K562 (cell line): ENCODE measurements around the gene IFITM2. TPM values are rescaled to one million over a fixed set of nuclear protein-coding genes. Genes with fewer than 3 reads are reported as not detected.

ENCODE experiments used
- ADNP ChIP-seq: fragments of 200-800 bp; sonication (Bioruptor generic); IDR thresholded peaks from 2 replicates; pipeline ENCODE4 v1.6.1; 2016; ENCODE audit warnings: missing genetic modification characterization, missing compliant biosample characterization
- BACH1 ChIP-seq: fragments of 200-800 bp; sonication (Bioruptor generic); IDR thresholded peaks from 2 replicates; pipeline ENCODE4 v1.6.1; 2016; ENCODE audit warnings: missing genetic modification characterization, missing compliant biosample characterization
- CBX3 ChIP-seq, 2 experiments: IDR thresholded peaks; 1 replicate in 1 of 2; 2 replicates in 1 of 2; pipeline ENCODE4 v1.6.1; 2012; ENCODE audit warnings: inconsistent platforms in 2 of 2, low read length in 2 of 2, borderline replicate concordance in 1 of 2, control low read depth in 1 of 2
- EP300 ChIP-seq: IDR thresholded peaks from 2 replicates; pipeline ENCODE4 v1.6.1; 2012; ENCODE audit warnings: low read length, improper control_type of control experiment
- HNRNPH1 ChIP-seq: fragments of 200-400 bp; formaldehyde crosslinking; optimal IDR thresholded peaks from 2 replicates; pipeline ENCODE3; 2017; ENCODE audit warnings: low read depth, mild to moderate bottlenecking, low read length, moderate library complexity
- MAFF ChIP-seq: IDR thresholded peaks from 2 replicates; pipeline ENCODE4 v1.6.1; 2012; ENCODE audit warnings: low read length, improper control_type of control experiment
- MIER1 ChIP-seq: fragments of 450-650 bp; IDR thresholded peaks from 2 replicates; pipeline ENCODE4 v1.6.1; 2016; ENCODE audit warnings: antibody characterized with exemption, mild to moderate bottlenecking, low read depth
- MLLT1 ChIP-seq, 2 experiments: fragments of 450-650 bp; IDR thresholded peaks; 2 replicates each; pipeline ENCODE4 v1.6.1; 2016
- NRF1 ChIP-seq, 2 experiments: fragments of 450-650 bp; IDR thresholded peaks in 1 of 2; conservative IDR thresholded peaks in 1 of 2; 2 replicates each; pipeline ENCODE4 v1.6.1; 2014; ENCODE audit warnings: mild to moderate bottlenecking in 2 of 2
- PML ChIP-seq: IDR thresholded peaks from 2 replicates; pipeline ENCODE4 v1.6.1; 2012; ENCODE audit warnings: low read length, inconsistent platforms
- PRDM10 ChIP-seq: fragments of 450-650 bp; IDR thresholded peaks from 2 replicates; pipeline ENCODE4 v1.6.1; 2018; ENCODE audit not compliant: partially characterized antibody
- RFX1 ChIP-seq: fragments of 450-650 bp; IDR thresholded peaks from 2 replicates; pipeline ENCODE4 v1.6.1; 2016; ENCODE audit warnings: mild to moderate bottlenecking, moderate library complexity
- SMAD1 ChIP-seq: fragments of 150-350 bp; IDR thresholded peaks from 2 replicates; pipeline ENCODE4 v1.6.1; 2014; ENCODE audit warnings: low read length, low read depth; ENCODE audit not compliant: partially characterized antibody
- SNIP1 ChIP-seq: fragments of 450-650 bp; IDR thresholded peaks from 2 replicates; pipeline ENCODE4 v1.7.1; 2017; ENCODE audit warnings: low read depth, mild to moderate bottlenecking
- TEAD4 ChIP-seq, 2 experiments: sonication (generic) in 1 of 2; formaldehyde crosslinking in 1 of 2; IDR thresholded peaks; 2 replicates each; pipeline versions ENCODE4 v1.6.1 to v1.8.0; 2012 to 2022; ENCODE audit warnings: borderline replicate concordance in 1 of 2, inconsistent platforms in 1 of 2, low read length in 1 of 2, mild to moderate bottlenecking in 1 of 2, missing genetic modification reagents in 1 of 2
- ZC3H4 ChIP-seq: sonication (generic); formaldehyde crosslinking; IDR thresholded peaks from 2 replicates; pipeline ENCODE4 v1.9.0; 2021; ENCODE audit warnings: missing genetic modification reagents, borderline replicate concordance
- ZC3H8 ChIP-seq: fragments of 450-650 bp; IDR thresholded peaks from 2 replicates; pipeline ENCODE4 v1.6.1; 2017
- ZKSCAN3 ChIP-seq: fragments of 250-450 bp; sonication (Bioruptor Pico); IDR thresholded peaks from 2 replicates; pipeline ENCODE4 v1.4.0; 2020
- ZNF12 ChIP-seq: sonication (generic); formaldehyde crosslinking; IDR thresholded peaks from 2 replicates; pipeline ENCODE4 v1.4.0; 2020; ENCODE audit warnings: mild to moderate bottlenecking, missing genetic modification reagents
- ZNF175 ChIP-seq: fragments of 200-800 bp; sonication (Bioruptor generic); IDR thresholded peaks from 2 replicates; pipeline ENCODE4 v1.6.1; 2016; ENCODE audit warnings: low read depth, mild to moderate bottlenecking, missing genetic modification characterization, missing compliant biosample characterization
- ZNF197 ChIP-seq: fragments of 200-800 bp; sonication (Bioruptor generic); IDR thresholded peaks from 2 replicates; pipeline ENCODE4 v1.6.1; 2016; ENCODE audit warnings: low read depth, missing genetic modification characterization, missing compliant biosample characterization
- ZNF217 ChIP-seq: sonication (generic); formaldehyde crosslinking; IDR thresholded peaks from 2 replicates; pipeline ENCODE4 v1.8.0; 2022; ENCODE audit warnings: mild to moderate bottlenecking, missing genetic modification reagents
- ZNF766 ChIP-seq: fragments of 200-800 bp; sonication (Bioruptor generic); conservative IDR thresholded peaks from 2 replicates; pipeline ENCODE4 v1.6.1; 2016; ENCODE audit warnings: missing genetic modification characterization, missing compliant biosample characterization
- ZNF780A ChIP-seq: fragments of 250-450 bp; sonication (Bioruptor Pico); IDR thresholded peaks from 2 replicates; pipeline ENCODE4 v1.5.0; 2021; ENCODE audit warnings: mild to moderate bottlenecking
- polyA plus RNA-seq, 8 experiments: library from polyadenylated mRNA; depleted of rRNA in 4 of 8; stranded (reverse) in 5 of 8; unstranded in 3 of 8; fragments of >200 nt; fragmentation: Nextera tagmentation in 2 of 8; fragmentation: Illumina TruSeq in 1 of 8; extraction: Ambion mirVana in 2 of 8; extraction: Trizol in 1 of 8; gene quantifications; 2 replicates each; pipeline versions ENCODE4 v1.2.1 to v1.2.3, GENCODE V29; 2011 to 2014; ENCODE audit warnings: inconsistent platforms in 1 of 8, missing spikeins in 1 of 8
- total RNA-seq, 7 experiments: library from RNA; depleted of rRNA in 6 of 7; stranded (reverse); fragments of >200 nt in 6 of 7; fragmentation: Illumina TruSeq in 2 of 7; extraction: Trizol in 2 of 7; gene quantifications; 2 replicates each; pipeline versions ENCODE4 v1.2.1 to v1.2.3, GENCODE V29; 2011 to 2021; ENCODE audit warnings: low replicate concordance in 1 of 7

Gene IFITM2
- total and polyA plus RNA-seq, 9 of the 15 experiments (the other 6 are each of a cell fraction or from before 2014, with no cell fraction given), result 52.8 to 4,872 (median 356) TPM

GRCh38 chr11:334264-334994, 26.8 kb downstream of the IFITM2 start (continued):
- TF ChIP-seq ZC3H8 (no peak), PRDM10 (peak; percentile 87), ZNF780A (CRISPR knock-in tag) (no peak), SNIP1 (no peak), ZNF766 (CRISPR knock-in tag) (0 out of 2 replicates have a peak, but pooled peaks have one; percentile 10), RFX1 (peak; percentile 79), EP300 (no peak), TEAD4 (IDR thresholded peaks at IDR 0.05; ENCODE audit: low read length) (no peak), TEAD4 (CRISPR knock-in tag; IDR thresholded peaks at IDR 0.05; ENCODE audit: borderline replicate concordance) (no peak), CBX3 (IDR thresholded peaks at IDR 0.05; ENCODE audit: borderline replicate concordance in 1 of 2, low read length in 2 of 2) (no peak), MAFF (no peak), ZNF197 (no peak), ZNF175 (CRISPR knock-in tag) (0 out of 2 replicates have a peak, but pooled peaks have one; percentile 13), MIER1 (no peak), ZKSCAN3 (CRISPR knock-in tag) (no peak), BACH1 (tag) (0 out of 2 replicates have a peak, but pooled peaks have one; percentile 25), ZNF217 (CRISPR knock-in tag) (no peak), NRF1 (conservative IDR thresholded peaks at IDR 0.05 in 1 of 2, IDR thresholded peaks at IDR 0.05 in 1 of 2) (0 out of 4 replicates have a peak, but pooled peaks of 1 of the 2 experiments have one; percentile 16), ADNP (tag) (no peak), PML (no peak), MLLT1 (IDR thresholded peaks at IDR 0.05) (0 out of 4 replicates have a peak, but pooled peaks of 1 of the 2 experiments have one; percentile 9), SMAD1 (no peak), HNRNPH1 (no peak), ZNF12 (no peak), ZC3H4 (CRISPR knock-in tag) (no peak)
